GM19467 (cell line): ENCODE results near the gene SCN3A.

Source experiments
- ATAC-seq: cut with Tn5 transposase; IDR thresholded peaks from one replicate; pipeline ENCODE4 v1.9.1; 2021; ENCODE audit warnings: mild to moderate bottlenecking, moderate library complexity; ENCODE audit not compliant: unreplicated experiment

The SCN3A gene

GRCh38 chr2:165058476-165059265, 145.2 kb downstream of the SCN3A start:
- ATAC-seq = no peak

DNA sequence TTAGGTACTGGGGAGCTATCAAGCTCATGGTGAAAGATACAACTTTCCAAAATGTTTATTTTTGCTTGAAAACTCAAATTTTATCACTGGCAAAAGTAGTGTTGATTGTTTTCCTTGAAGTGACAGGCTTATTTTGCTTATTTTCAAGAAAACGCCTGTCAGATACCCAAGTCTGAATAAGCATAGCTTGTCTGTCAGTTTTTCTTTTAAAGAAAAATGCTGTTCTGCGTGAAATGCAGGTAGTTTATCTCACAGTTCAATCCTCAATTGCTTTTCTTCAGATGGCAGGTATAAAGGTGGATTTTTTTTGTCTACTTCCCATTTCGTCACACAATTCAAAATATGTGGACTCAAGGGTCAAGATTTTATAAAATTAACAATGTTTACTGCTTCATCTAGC, 145.9 kb downstream of the SCN3A start:
- ATAC-seq = no peak

DNA sequence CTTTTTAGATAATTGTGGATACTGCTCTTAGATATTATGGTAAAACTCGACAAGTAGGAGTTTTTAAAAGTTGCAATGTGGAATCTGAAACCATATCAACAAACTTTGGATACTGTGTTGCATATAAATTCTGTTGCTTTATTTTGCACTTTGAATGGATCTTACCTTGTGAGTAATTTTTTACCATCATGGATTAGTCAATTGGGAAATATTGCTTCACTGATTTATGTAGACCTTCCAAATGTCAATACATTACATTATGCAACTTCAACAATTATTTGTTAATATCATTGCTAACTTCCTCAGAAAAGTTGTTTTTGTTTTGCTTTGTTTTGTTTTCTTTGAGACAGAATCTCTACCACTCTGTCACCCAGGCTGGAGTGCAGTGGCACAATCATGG, 146.5 kb downstream of the SCN3A start:
- no peak for ATAC-seq

GRCh38 chr2:165056564-165056963, 147.3 kb downstream of the SCN3A start:
- no peak for ATAC-seq

- no peak for ATAC-seq
Measured at GRCh38 chr2:165055082-165055851, 148.6 kb downstream of the SCN3A start.

DNA sequence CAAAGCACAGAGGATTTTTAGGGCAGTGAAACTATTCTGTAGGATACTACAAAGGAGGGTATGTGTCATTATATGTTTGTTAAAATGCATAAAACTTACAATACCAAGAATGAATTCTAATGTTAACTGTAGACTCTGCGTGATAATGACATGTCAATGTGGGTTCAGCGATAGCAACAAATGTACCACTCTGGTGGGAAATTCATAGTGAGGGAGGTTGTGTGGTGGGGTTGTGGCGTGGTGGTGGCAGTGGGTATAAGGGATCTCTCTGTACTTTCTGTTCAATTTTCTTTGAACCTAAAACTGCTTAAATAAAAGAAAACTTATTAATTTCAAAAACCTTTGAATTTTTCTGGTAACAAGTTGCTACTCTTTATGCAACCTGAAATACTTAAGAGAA, 149.2 kb downstream of the SCN3A start:
- ATAC-seq = no peak

- no peak for ATAC-seq
Measured at GRCh38 chr2:165044505-165045303, 159.1 kb downstream of the SCN3A start.
